ENCODE measurements around the gene MEIS2. TPM values are rescaled to one million over a fixed set of nuclear protein-coding genes. Genes with fewer than 3 reads are reported as not detected.

Gene MEIS2
- total RNA-seq, 2 experiments from 2014 or later, result not detected

DNA sequence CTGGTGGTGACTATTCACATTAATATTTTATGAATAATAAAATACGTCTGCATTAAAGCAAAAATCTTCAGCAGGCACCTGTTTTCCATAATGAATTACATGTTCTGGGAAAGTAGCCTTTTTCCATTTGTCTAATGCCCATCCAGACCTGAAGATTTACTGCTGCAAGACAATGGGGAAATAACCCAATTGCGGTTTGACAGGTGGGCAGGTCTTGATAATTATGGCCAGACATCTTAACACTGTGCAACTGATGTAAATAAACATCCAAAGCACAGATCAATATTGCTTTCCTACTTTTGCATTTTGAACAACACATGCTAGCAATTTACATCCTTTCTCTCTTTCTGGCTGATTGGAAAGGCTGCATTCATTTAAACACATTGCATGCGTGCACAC lies 173.9 kb downstream of the MEIS2 start:
- Mint-ChIP-seq H3K9me3 (ENCODE audit: low read depth) (no peaks in the 10 kb centered on the region), H3K4me3 (no peak overlapping the region), H3K27ac (no peak overlapping the region), H3K36me3 (ENCODE audit: low read depth) (no peaks in the 10 kb centered on the region), H3K27me3 (no peaks in the 10 kb centered on the region), H3K4me1 (no peaks in the 10 kb centered on the region)
- ATAC-seq (no peak), DNase-seq (no peak)
- ChIA-PET CTCF (no interaction called here), POLR2A (no interaction called here)
- intact Hi-C loops (cut with DNase I, micrococcal nuclease), result no loop called here

DNA sequence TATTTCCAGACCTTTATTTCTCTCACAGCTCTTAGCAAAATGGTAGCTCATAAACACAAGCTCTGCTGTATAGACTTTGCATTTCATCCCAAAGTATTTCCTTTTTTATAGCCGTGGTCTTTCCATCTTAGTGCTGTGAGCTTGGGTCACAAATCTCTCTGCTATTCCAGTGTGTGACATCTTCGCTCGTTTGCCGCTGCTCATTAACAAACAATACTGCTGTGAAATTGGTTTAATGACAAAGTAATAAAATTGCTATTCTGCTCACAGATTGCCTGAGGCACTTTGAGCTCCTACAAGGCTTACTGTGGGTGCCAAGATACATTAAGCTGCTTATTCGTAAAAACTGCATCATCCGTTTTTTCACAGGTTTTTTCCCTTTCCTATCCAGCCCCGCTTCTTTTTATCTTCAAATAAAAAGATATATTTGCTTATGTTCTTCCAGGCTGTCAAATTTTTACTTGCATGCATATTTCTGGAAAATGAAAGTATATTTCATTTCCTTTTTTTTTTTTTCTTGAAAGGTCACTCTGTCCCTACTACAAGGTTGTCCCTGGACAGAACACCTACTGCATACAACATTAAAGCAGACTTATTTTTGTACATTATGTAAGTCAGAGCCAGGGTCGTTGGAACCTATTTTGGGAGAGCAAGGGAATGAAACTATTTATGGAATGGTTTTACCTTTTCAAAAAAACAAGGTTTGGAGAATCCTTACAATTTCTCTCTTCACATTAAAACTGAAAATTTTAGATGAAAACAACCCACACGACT lies 174.5 kb downstream of the MEIS2 start:
- Mint-ChIP-seq H3K4me3 (no peak overlapping the region), H3K27me3 (no peaks in the 10 kb centered on the region), H3K27ac (no peak overlapping the region), H3K36me3 (ENCODE audit: low read depth) (no peaks in the 10 kb centered on the region), H3K9me3 (ENCODE audit: low read depth) (no peaks in the 10 kb centered on the region), H3K4me1 (no peaks in the 10 kb centered on the region)
- ChIA-PET CTCF (interaction anchor here (0.6 to 0.8 kb wide), 2 partner anchors 11 to 115 kb away, joined by 3 read pairs; no protein-coding TSS in a partner anchor), POLR2A (no interaction called here)
- intact Hi-C loops (cut with DNase I, micrococcal nuclease), result no loop called here
- no peak for ATAC-seq
- DNase-seq, result no peak

DNA sequence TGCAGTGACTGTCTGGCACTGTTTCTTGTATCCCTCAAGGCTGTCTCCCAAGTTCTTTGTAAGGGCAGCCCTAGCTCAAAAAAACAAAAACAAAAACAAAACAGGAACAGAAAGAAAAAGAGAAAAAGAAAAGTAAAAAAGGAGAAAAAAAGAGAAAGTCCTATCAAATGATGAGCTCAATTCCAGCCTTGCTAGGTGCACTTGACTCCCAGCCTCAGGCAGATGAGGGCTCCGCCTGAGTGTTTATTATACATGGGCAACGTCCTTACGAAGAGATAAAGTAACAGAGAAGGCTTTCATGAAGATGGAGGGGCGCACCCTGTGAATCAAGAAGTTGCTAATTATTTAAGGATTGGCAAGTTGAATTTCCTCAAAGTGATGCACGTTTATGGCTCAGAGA lies 175.3 kb downstream of the MEIS2 start:
- Mint-ChIP-seq H3K27me3 (no peaks in the 10 kb centered on the region), H3K9me3 (ENCODE audit: low read depth) (no peaks in the 10 kb centered on the region), H3K36me3 (ENCODE audit: low read depth) (no peaks in the 10 kb centered on the region), H3K4me3 (no peak overlapping the region), H3K27ac (no peak overlapping the region), H3K4me1 (no peaks in the 10 kb centered on the region)
- ChIA-PET CTCF (no interaction called here), POLR2A (no interaction called here)
- intact Hi-C loops (cut with DNase I, micrococcal nuclease), result no loop called here
- DNase-seq, result no peak
- no peak for ATAC-seq

DNA sequence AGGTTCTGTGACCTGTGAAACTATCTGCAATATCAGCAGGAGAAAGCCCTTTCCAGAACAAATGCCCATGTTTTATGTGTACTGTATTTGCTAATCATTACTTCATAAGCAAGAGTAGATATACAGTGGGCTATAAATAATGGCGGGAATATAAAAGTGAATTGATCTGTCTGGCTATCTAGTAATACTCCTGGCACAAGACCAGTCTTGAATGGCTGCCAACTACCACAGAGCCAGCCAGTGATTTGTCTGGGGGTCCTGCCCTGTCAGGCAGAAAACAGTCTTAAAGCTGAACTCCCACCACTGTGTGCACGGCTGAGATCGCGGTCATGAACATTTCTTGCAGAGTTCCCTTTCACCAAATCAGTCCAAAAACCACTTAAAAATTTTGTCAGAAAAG lies 176.3 kb downstream of the MEIS2 start:
- DNase-seq, result no peak

DNA sequence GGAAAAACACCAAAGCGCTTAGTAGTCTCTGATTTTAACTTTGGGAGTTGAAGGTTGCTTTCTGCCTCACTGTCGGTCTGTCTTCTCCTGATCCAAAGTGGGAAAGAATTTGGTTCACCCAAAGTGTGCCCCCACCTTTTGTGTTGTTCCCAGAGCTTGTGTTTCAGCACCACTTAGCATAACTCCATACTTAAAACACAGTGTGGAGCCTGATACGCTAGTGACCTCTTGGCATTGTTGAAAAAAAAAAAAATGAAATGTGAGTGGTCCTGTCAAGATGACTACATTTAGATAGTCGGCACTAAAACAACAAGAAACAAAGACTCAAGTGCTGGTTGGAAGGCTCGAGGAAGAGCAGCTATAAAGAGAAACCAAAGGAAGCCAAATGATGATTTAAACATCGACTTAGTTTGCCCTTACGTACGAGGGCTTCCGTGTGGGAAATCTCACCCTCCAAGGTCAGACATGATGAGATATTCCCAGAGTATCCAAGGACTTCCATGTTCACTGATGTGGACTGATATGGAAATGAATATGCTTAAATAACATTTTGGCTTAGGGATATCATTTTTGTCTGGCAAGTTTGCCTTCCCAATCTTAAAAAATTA lies 178.8 kb downstream of the MEIS2 start:
- POLR2A ChIA-PET, result no interaction called here
- DNase-seq (no peak), ATAC-seq (no peak)
- H3K27ac Mint-ChIP-seq, result no peak overlapping the region
- H3K36me3 Mint-ChIP-seq (ENCODE audit: low read depth), result no peaks in the 10 kb centered on the region
- CTCF ChIA-PET, result interaction anchor here (1.0 kb wide), 1 partner anchor 843 kb away, joined by 4 read pairs; no protein-coding TSS in a partner anchor
- H3K4me1 Mint-ChIP-seq, result no peaks in the 10 kb centered on the region
- intact Hi-C loops (cut with DNase I, micrococcal nuclease), result no loop called here
- H3K4me3 Mint-ChIP-seq, result no peak overlapping the region
- H3K27me3 Mint-ChIP-seq, result no peaks in the 10 kb centered on the region
- no peaks in the 10 kb centered on the region for H3K9me3 Mint-ChIP-seq (ENCODE audit: low read depth)

More for the DNA sequence above, 176.3 kb downstream of the MEIS2 start:
- no peaks in the 10 kb centered on the region for H3K9me3 Mint-ChIP-seq (ENCODE audit: low read depth)
- no peaks in the 10 kb centered on the region for H3K36me3 Mint-ChIP-seq (ENCODE audit: low read depth)
- H3K4me3 Mint-ChIP-seq, result no peak overlapping the region
- intact Hi-C loops (cut with DNase I, micrococcal nuclease), result no loop called here
- no peak overlapping the region for H3K27ac Mint-ChIP-seq
- no peaks in the 10 kb centered on the region for H3K27me3 Mint-ChIP-seq
- POLR2A ChIA-PET, result no interaction called here
- H3K4me1 Mint-ChIP-seq, result no peaks in the 10 kb centered on the region
- CTCF ChIA-PET, result no interaction called here
- ATAC-seq, result no peak

DNA sequence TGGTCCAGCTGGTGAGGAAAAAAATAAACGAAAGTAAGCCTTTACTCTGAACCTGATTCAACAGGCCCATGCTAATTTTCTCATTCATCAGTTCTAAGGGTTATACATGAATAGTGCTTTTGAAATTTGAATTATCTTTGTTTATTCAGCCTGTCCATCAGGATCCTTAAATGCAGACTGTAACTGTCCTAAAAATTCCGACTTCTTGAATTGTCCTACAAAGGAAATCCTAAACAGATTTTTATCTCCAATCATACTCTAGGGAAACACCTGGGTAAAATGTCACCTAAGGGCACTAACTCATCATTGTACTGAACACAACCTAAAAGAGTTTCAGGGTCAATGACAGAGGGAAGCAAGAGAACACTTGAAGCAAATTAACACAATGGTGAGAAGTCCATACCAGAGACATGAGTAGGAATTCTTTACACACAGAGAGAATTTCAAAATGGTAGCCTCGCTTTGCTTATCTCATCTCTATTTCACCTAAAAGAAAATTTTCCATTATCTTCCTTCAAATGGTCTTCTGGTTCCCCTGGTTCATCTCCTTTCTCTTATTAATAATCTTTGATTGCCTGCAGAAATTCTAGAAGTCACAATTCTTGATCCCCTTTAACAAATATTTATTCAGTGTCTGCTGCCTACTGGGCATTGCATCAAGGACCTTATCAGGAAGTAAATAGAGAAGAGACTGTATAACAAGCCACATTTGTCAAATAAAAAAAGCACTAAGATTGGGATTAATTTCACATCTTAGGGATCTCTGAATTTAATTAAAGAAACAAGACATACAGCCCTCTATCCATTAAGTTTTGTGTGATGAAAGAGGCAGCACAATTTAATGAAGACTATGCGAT lies 182.7 kb downstream of the MEIS2 start:
- intact Hi-C loops (cut with DNase I, micrococcal nuclease), result loop anchor here in 1 of 2 experiments (5.0 kb wide), 1 partner anchor 50 kb away; no protein-coding TSS in a partner anchor
- Mint-ChIP-seq H3K4me1 (no peaks in the 10 kb centered on the region), H3K27ac (no peak overlapping the region), H3K4me3 (no peak overlapping the region), H3K9me3 (ENCODE audit: low read depth) (no peaks in the 10 kb centered on the region), H3K36me3 (ENCODE audit: low read depth) (no peaks in the 10 kb centered on the region), H3K27me3 (no peaks in the 10 kb centered on the region)
- DNase-seq, result no peak
- ChIA-PET POLR2A (no interaction called here), CTCF (no interaction called here)
- ATAC-seq, result no peak

DNA sequence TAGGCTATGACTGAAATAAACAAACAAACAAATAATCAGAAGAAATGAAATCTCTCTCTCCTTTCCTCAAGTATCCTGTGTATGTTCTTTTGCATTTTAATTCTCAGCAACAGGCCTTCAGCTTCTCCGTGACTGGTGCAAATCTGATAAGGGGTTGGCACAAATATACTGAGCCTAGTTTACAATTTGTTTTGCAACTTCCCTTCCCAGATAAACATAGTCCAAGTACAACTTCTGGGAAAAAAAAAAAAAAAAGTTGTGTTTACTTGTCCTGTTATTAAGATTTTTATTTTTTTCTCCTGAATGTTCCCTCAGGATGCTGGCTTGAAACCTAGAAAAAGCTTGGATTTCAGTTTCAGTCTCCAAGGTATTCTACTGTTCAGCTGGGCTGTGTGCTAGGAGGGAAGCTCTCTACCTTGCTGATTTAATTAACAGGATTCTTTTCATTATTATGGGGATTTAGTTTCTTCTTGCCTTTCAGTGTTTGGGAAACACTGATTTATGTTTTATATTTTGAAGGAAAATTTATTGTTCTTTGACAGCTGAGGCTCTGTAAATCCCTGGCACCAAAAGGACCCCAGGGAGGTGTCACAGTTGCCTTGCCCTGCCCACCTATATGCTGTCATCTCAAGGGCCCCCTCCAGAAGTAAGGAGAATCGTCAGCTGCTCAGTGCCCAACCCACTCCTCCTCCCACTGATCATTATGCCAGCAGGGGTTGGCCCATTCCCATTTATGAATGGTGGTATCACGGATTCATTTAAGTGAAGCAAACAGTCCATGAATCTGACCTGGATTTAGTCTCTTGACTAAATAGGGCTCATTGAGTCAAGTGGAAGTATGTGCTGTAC lies 185.2 kb downstream of the MEIS2 start:
- ChIA-PET CTCF (interaction anchor here (0.8 to 0.9 kb wide), 2 partner anchors 114 to 414 kb away, joined by 3 to 5 read pairs; no protein-coding TSS in a partner anchor), POLR2A (no interaction called here)
- Mint-ChIP-seq H3K27ac (no peak overlapping the region), H3K36me3 (ENCODE audit: low read depth) (no peaks in the 10 kb centered on the region), H3K27me3 (no peaks in the 10 kb centered on the region), H3K9me3 (ENCODE audit: low read depth) (no peaks in the 10 kb centered on the region), H3K4me1 (no peaks in the 10 kb centered on the region), H3K4me3 (no peak overlapping the region)
- intact Hi-C loops (cut with DNase I, micrococcal nuclease), result loop anchor here in 1 of 2 experiments (5.0 kb wide), 1 partner anchor 48 kb away; no protein-coding TSS in a partner anchor
- no peak for DNase-seq
- ATAC-seq, result no peak

DNA sequence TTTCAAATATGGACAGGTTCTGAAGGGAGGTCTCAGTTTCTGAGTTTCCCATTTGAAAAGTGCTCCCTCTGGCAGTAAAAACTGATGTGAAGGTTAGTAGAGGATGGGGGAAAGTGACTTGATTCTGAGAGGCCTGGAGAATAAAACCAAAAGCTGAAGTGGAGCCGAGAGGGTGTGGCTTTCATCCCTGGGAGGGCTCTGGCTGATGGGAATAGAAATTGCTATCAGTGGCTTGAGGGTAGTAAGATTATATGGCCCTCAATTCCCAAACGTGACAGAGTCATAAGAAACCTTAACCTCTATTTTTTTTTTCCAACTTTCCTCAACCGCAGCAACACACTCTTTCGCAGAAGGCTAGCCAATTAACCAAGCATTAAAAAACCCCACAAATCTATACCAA lies 185.9 kb downstream of the MEIS2 start:
- no peak overlapping the region for H3K4me3 Mint-ChIP-seq
- H3K9me3 Mint-ChIP-seq (ENCODE audit: low read depth), result no peaks in the 10 kb centered on the region
- no peaks in the 10 kb centered on the region for H3K4me1 Mint-ChIP-seq
- H3K27me3 Mint-ChIP-seq, result no peaks in the 10 kb centered on the region
- ATAC-seq (no peak), DNase-seq (no peak)
- POLR2A ChIA-PET, result no interaction called here
- CTCF ChIA-PET, result no interaction called here
- H3K36me3 Mint-ChIP-seq (ENCODE audit: low read depth), result no peaks in the 10 kb centered on the region
- intact Hi-C loops (cut with DNase I, micrococcal nuclease), result no loop called here
- no peak overlapping the region for H3K27ac Mint-ChIP-seq

DNA sequence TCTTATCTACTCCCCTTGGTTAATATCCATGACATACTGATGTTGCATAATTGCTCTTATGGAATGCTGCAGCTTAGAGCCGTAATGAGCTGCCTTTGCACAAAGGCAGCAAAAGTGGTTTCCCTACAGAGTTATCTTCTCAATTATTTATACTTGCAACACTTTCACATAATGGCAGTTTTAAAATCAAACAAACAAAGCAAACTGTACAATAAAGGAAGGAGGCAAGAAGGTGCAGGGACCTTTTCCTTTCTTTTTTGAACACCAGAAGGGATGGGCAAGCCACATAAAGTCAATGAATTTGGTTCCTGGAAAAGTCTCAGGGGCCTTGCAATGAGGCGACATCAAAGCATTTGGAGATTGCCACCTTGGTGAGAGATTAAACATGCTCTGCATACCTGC lies 188.0 kb downstream of the MEIS2 start:
- ATAC-seq (no peak), DNase-seq (no peak)
- ChIA-PET CTCF (no interaction called here), POLR2A (no interaction called here)
- intact Hi-C loops (cut with DNase I, micrococcal nuclease), result no loop called here
- no peaks in the 10 kb centered on the region for H3K27me3 Mint-ChIP-seq
- H3K27ac Mint-ChIP-seq, result no peak overlapping the region
- no peak overlapping the region for H3K4me3 Mint-ChIP-seq
- no peaks in the 10 kb centered on the region for H3K9me3 Mint-ChIP-seq (ENCODE audit: low read depth)
- no peaks in the 10 kb centered on the region for H3K36me3 Mint-ChIP-seq (ENCODE audit: low read depth)
- no peaks in the 10 kb centered on the region for H3K4me1 Mint-ChIP-seq

DNA sequence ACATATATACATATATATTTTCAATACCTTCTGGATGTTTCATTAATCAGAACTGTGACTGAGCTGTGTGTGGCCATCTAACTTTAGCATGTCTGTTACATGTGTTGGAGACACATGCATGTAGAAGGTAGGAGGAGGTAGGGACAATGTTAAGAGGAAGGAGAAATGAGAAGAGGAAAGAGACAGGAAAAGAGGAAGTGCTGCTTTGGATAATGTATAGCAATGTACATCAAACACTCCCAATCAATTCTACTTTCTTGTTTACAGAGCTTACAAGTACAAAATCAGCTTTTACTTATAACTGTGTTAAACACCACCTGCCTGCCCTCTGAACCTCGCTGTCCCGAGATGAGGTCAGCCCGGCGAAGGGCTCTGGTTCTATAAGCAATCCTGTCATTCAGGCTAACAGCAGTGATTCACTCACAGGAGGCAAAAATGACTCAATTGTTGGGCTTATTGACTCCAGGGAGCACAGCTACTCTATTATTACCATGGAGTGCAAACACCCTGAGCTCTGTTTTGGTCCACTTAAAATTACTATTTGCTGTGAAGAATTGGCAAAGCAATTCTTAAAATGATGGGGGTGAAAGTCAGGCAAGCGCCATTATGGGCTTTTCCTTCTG lies 188.9 kb downstream of the MEIS2 start:
- H3K4me1 Mint-ChIP-seq, result no peaks in the 10 kb centered on the region
- CTCF ChIA-PET, result interaction anchor here (0.7 kb wide), 1 partner anchor 377 kb away, joined by 3 read pairs; no protein-coding TSS in a partner anchor

DNA sequence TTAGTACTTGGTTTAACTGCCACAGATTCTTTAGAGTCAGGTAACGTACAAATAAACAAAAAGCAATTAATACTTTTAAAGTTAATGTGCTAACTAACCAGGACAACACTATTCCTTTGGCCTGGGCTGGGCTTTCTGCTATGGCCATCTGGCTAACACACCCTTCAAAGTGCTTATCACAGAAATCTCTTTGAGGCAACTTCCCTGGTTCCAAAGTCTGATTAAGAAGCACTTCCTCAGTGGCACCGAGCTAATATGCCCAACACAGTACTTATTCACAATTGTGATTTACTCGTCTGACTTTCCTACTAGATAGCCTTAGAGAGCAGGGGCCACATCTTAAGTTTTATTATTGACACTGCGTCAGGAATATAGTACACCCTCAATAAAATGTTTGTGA lies 191.4 kb downstream of the MEIS2 start:
- no peak overlapping the region for H3K27ac Mint-ChIP-seq
- intact Hi-C loops (cut with DNase I, micrococcal nuclease), result no loop called here
- no peaks in the 10 kb centered on the region for H3K36me3 Mint-ChIP-seq (ENCODE audit: low read depth)
- POLR2A ChIA-PET, result no interaction called here
- H3K27me3 Mint-ChIP-seq, result no peaks in the 10 kb centered on the region
- no peak for ATAC-seq
- no peaks in the 10 kb centered on the region for H3K9me3 Mint-ChIP-seq (ENCODE audit: low read depth)
- CTCF ChIA-PET, result no interaction called here
- H3K4me3 Mint-ChIP-seq, result no peak overlapping the region
- H3K4me1 Mint-ChIP-seq, result no peaks in the 10 kb centered on the region
- DNase-seq, result no peak

More for the DNA sequence above, 188.9 kb downstream of the MEIS2 start:
- Mint-ChIP-seq H3K27me3 (no peaks in the 10 kb centered on the region), H3K4me3 (no peak overlapping the region), H3K36me3 (ENCODE audit: low read depth) (no peaks in the 10 kb centered on the region), H3K27ac (no peak overlapping the region), H3K9me3 (ENCODE audit: low read depth) (no peaks in the 10 kb centered on the region)
- POLR2A ChIA-PET, result no interaction called here
- no peak for DNase-seq
- intact Hi-C loops (cut with DNase I, micrococcal nuclease), result no loop called here
- ATAC-seq, result no peak
